Measurements from ENCODE around the gene PCDHA10.

The PCDHA10 gene

DNA sequence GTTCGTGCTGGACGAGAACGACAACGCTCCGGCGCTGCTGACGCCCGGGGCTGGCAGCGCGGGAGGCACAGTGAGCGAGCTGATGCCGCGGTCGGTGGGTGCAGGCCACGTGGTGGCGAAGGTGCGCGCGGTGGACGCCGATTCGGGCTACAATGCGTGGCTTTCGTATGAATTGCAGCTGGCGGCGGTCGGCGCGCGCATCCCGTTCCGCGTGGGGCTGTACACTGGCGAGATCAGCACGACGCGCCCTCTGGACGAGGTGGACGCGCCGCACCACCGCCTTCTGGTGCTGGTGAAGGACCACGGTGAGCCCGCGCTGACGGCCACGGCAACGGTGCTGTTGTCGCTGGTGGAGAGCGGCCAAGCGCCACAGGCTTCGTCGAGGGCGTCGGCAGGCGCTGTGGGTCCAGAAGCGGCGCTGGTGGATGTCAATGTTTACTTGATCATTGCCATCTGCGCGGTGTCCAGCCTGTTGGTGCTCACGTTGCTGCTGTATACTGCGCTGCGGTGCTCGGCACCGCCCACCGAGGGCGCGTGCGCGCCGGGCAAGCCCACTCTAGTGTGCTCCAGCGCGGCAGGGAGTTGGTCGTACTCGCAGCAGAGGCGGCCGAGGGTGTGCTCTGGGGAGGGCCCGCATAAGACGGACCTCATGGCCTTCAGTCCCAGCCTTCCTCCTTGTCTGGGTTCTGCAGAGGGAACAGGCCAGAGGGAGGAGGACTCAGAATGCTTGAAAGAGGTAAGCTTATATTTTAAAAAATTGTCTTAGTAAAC is 28.4 kb downstream of the PCDHA10 start:
- DNase-seq = no peak

DNA sequence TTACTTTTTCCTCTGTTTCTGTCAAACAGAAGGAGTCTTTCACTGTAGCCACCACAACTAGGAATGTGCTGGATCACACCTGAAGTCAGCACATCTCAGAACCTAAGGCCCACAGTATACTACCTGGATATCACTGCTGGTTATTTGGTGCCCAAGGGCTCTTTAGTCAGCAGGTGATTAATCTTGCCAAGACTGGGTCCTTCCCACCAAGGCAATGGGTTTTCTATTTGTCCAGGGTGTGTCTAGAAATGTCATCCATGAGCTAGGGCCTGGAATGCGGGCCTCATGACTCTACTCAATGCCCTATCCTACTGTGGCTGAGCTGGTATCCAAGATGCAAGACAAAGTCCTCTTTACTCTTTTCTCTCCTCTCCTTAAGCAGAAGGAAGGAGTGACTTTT is 60.6 kb downstream of the PCDHA10 start:
- DNase-seq = no peak
